Small intestine (tissue), 7 donors: ENCODE data around the gene HELZ2. TPM values are rescaled to one million over a fixed set of nuclear protein-coding genes. Genes with fewer than 3 reads are reported as not detected.

Source experiments
- DNase-seq, 2 donors: peaks; one replicate each; pipeline versions ENCODE4 v3.0.0 to v3.0.0-alpha.2; 2013
- FAIRE-seq: peaks from 2 replicates; lab custom pipeline; 2012; peaks lifted over from hg19 to GRCh38; lab: Jason Lieb, UNC
- H3K27ac ChIP-seq, 3 donors: one replicate each; pipeline ENCODE4 v1.5.1; 2013; ENCODE audit warnings: low read length in 2 of 3, mild to moderate bottlenecking in 2 of 3, control low read depth in 1 of 3, inconsistent platforms in 1 of 3, low read depth in 1 of 3, moderate library complexity in 1 of 3
- H3K27me3 ChIP-seq, 3 donors: one replicate each; pipeline ENCODE4 v1.6.1; 2013; ENCODE audit warnings: low read length in 3 of 3, inconsistent platforms in 1 of 3; ENCODE audit not compliant: control insufficient read depth in 3 of 3, insufficient read depth in 3 of 3
- H3K36me3 ChIP-seq, 3 donors: one replicate each; pipeline ENCODE4 v1.6.1; 2013; ENCODE audit warnings: low read length in 3 of 3, inconsistent platforms in 1 of 3, low read depth in 1 of 3, mild to moderate bottlenecking in 1 of 3, moderate library complexity in 1 of 3; ENCODE audit not compliant: control insufficient read depth in 3 of 3, insufficient read depth in 2 of 3
- H3K4me1 ChIP-seq, 3 donors: one replicate each; pipeline ENCODE4 v1.6.1; 2013; ENCODE audit warnings: low read length in 2 of 3, inconsistent platforms in 1 of 3, low read depth in 1 of 3, mild to moderate bottlenecking in 1 of 3, moderate library complexity in 1 of 3; ENCODE audit not compliant: control insufficient read depth in 3 of 3, insufficient read depth in 2 of 3
- H3K4me3 ChIP-seq, 3 donors: one replicate each; pipeline ENCODE4 v1.5.1; 2013; ENCODE audit warnings: low read length in 3 of 3, control low read depth in 1 of 3, inconsistent platforms in 1 of 3, low read depth in 1 of 3, mild to moderate bottlenecking in 1 of 3, moderate library complexity in 1 of 3
- H3K9me3 ChIP-seq, 2 donors: one replicate each; pipeline ENCODE4 v1.6.1; 2013; ENCODE audit warnings: low read depth in 1 of 2, low read length in 1 of 2; ENCODE audit not compliant: control insufficient read depth in 2 of 2, insufficient read depth in 1 of 2
- WGBS, 3 donors: extraction: QIAGEN DNeasy Blood & Tissue Kit; methylation state at CpG; one replicate each; pipeline ENCODE4 v1.1.7; 2013; 5-methylcytosine and 5-hydroxymethylcytosine counted together
- polyA plus RNA-seq, 4 donors: library from polyadenylated mRNA; stranded (reverse) in 3 of 4; unstranded in 1 of 4; fragments of 200-250 nt in 3 of 4; fragments of 120-200 nt in 1 of 4; gene quantifications; one replicate each; pipeline versions ENCODE4 v1.2.1 to v1.2.3, GENCODE V29; 2013
- donor health status: healthy with polysubstance abuse.
- donor health status: control.
- donor health status: control.
- donor health status: Bipolar disorder and iron deficiency.
- donor health status: healthy.

The HELZ2 gene
- polyA plus RNA-seq, 4 donors, result 3.8 to 14.2 (median 9.4) TPM

- FAIRE-seq, result no peak
- Histone ChIP-seq H3K36me3 (peaks cover 5 to 59% (median 6%) of the 10 kb centered on the region in 3 donors), H3K27ac (no peak overlapping the region), H3K4me1 (no peaks in the 10 kb centered on the region), H3K4me3 (no peak overlapping the region), H3K9me3 (no peaks in the 10 kb centered on the region), H3K27me3 (no peaks in the 10 kb centered on the region)
- DNase-seq, result no peak
- WGBS, 3 donors, result 70 to 78% (median 73%) methylated on average over 19 of the region's 19 CpGs
Observed at GRCh38 chr20:63587776-63588591, 13.9 kb upstream of the HELZ2 start.

GRCh38 chr20:63587256-63587655, 13.2 kb upstream of the HELZ2 start:
- H3K27me3 ChIP-seq, result no peaks in the 10 kb centered on the region
- H3K4me3 ChIP-seq, result no peak overlapping the region
- peaks cover 3 to 52% (median 5%) of the 10 kb centered on the region in 3 donors for H3K36me3 ChIP-seq
- H3K9me3 ChIP-seq, result no peaks in the 10 kb centered on the region
- FAIRE-seq (no peak), DNase-seq (no peak)
- no peaks in the 10 kb centered on the region for H3K4me1 ChIP-seq
- H3K27ac ChIP-seq, result no peak overlapping the region
- 91 to 97% (median 93%) methylated on average over 12 of the region's 12 CpGs for WGBS, 3 donors

GRCh38 chr20:63586797-63587196, 12.8 kb upstream of the HELZ2 start:
- Histone ChIP-seq H3K4me3 (no peak overlapping the region), H3K9me3 (no peaks in the 10 kb centered on the region), H3K27ac (no peak overlapping the region), H3K4me1 (no peaks in the 10 kb centered on the region), H3K27me3 (no peaks in the 10 kb centered on the region), H3K36me3 (peaks cover 3 to 48% (median 5%) of the 10 kb centered on the region in 3 donors)
- DNase-seq, result no peak
- WGBS, 3 donors, result 85 to 94% (median 88%) methylated on average over 11 to 17 of the region's 17 CpGs
- no peak for FAIRE-seq

- FAIRE-seq (no peak), DNase-seq (no peak)
- Histone ChIP-seq H3K4me3 (no peak overlapping the region), H3K4me1 (no peaks in the 10 kb centered on the region), H3K27me3 (peaks cover 0 to 3% (median 0%) of the 10 kb centered on the region in 3 donors), H3K9me3 (no peaks in the 10 kb centered on the region), H3K36me3 (peaks cover 3 to 41% (median 5%) of the 10 kb centered on the region in 3 donors), H3K27ac (no peak overlapping the region)
- 73 to 83% (median 77%) methylated on average over 22 of the region's 22 CpGs for WGBS, 3 donors
Observed at GRCh38 chr20:63585616-63586565, 11.9 kb upstream of the HELZ2 start.

- peaks cover 0 to 16% (median 0%) of the 10 kb centered on the region in 3 donors for H3K27me3 ChIP-seq
- no peak overlapping the region for H3K4me3 ChIP-seq
- peaks cover 0 to 8% (median 0%) of the 10 kb centered on the region in 3 donors for H3K36me3 ChIP-seq
- no peak overlapping the region for H3K27ac ChIP-seq
- FAIRE-seq (no peak), DNase-seq (no peak)
- WGBS, 3 donors, result 84 to 86% (median 85%) methylated on average over 23 of the region's 23 CpGs
- H3K4me1 ChIP-seq, result no peaks in the 10 kb centered on the region
- H3K9me3 ChIP-seq, result no peaks in the 10 kb centered on the region
Observed at GRCh38 chr20:63582382-63583063, 8.5 kb upstream of the HELZ2 start.

- H3K27me3 ChIP-seq, result peaks cover 0 to 16% (median 0%) of the 10 kb centered on the region in 3 donors
- FAIRE-seq (no peak), DNase-seq (peak; percentile 37 to 44)
- WGBS, 3 donors, result 15 to 51% (median 43%) methylated on average over 9 to 12 of the region's 12 CpGs
- no peaks in the 10 kb centered on the region for H3K9me3 ChIP-seq
- H3K36me3 ChIP-seq, result no peaks in the 10 kb centered on the region
- no peak overlapping the region for H3K4me3 ChIP-seq
- no peaks in the 10 kb centered on the region for H3K4me1 ChIP-seq
- H3K27ac ChIP-seq, result no peak overlapping the region
Observed at GRCh38 chr20:63580796-63581461, 6.9 kb upstream of the HELZ2 start.

- H3K4me1 ChIP-seq, result peaks cover 0 to 5% (median 3%) of the 10 kb centered on the region in 3 donors
- FAIRE-seq (no peak), DNase-seq (no peak)
- H3K27me3 ChIP-seq, result peaks cover 0 to 23% (median 0%) of the 10 kb centered on the region in 3 donors
- H3K27ac ChIP-seq, result no peak overlapping the region
- no peak overlapping the region for H3K4me3 ChIP-seq
- no peaks in the 10 kb centered on the region for H3K9me3 ChIP-seq
- WGBS, 3 donors, result 59 to 72% (median 67%) methylated on average over 19 of the region's 19 CpGs
- no peaks in the 10 kb centered on the region for H3K36me3 ChIP-seq
Observed at GRCh38 chr20:63579017-63579694, 5.1 kb upstream of the HELZ2 start.
